Measurements from ENCODE around the gene RLN3.

Gene RLN3

GRCh38 chr19:14051980-14052379, 24.0 kb downstream of the RLN3 start:
- no peak overlapping the region for H3K4me3 ChIP-seq (ENCODE audit: low read depth in 1 of 2, low read length in 2 of 2)
- peaks cover 3% of the 10 kb centered on the region for H3K9me3 ChIP-seq (ENCODE audit: insufficient read depth, low read length, severe bottlenecking)
- H3K4me1 ChIP-seq (ENCODE audit: insufficient read depth, low read length) = no peaks in the 10 kb centered on the region
- no peak for DNase-seq
- TF ChIP-seq CTCF (IDR thresholded peaks at IDR 0.05; ENCODE audit: borderline replicate concordance, extremely low read depth, low read length, poor library complexity, severe bottlenecking) (no peak), EZH2 (IDR thresholded peaks at IDR 0.05; ENCODE audit: borderline replicate concordance, low read depth, low read length, severe bottlenecking) (no peak)
- H3K36me3 ChIP-seq (ENCODE audit: insufficient read depth, low read length) = peaks cover 23% of the 10 kb centered on the region
- ATAC-seq (ENCODE audit: insufficient read depth, low read depth) = no peak
- H3K9ac ChIP-seq (ENCODE audit: low read depth, low read length) = no peak overlapping the region
- H3K79me2 ChIP-seq (ENCODE audit: insufficient read depth, low read length) = no peaks in the 10 kb centered on the region
- H3K27ac ChIP-seq (ENCODE audit: low read length) = no peak overlapping the region
- H4K20me1 ChIP-seq (ENCODE audit: insufficient read depth, low read length) = no peaks in the 10 kb centered on the region
- H3K4me2 ChIP-seq (ENCODE audit: insufficient read depth, low read length) = no peak overlapping the region
- no peaks in the 10 kb centered on the region for H3K27me3 ChIP-seq (ENCODE audit: insufficient read depth, low read length, poor library complexity)
- no peak overlapping the region for H2AFZ ChIP-seq (ENCODE audit: low read depth, low read length)

GRCh38 chr19:14052470-14052869, 24.5 kb downstream of the RLN3 start:
- Histone ChIP-seq H3K4me1 (ENCODE audit: insufficient read depth, low read length) (no peaks in the 10 kb centered on the region), H3K27me3 (ENCODE audit: insufficient read depth, low read length, poor library complexity) (no peaks in the 10 kb centered on the region), H3K4me2 (ENCODE audit: insufficient read depth, low read length) (no peak overlapping the region), H4K20me1 (ENCODE audit: insufficient read depth, low read length) (no peaks in the 10 kb centered on the region), H3K27ac (ENCODE audit: low read length) (no peak overlapping the region), H3K9ac (ENCODE audit: low read depth, low read length) (no peak overlapping the region), H2AFZ (ENCODE audit: low read depth, low read length) (no peak overlapping the region), H3K4me3 (ENCODE audit: low read depth in 1 of 2, low read length in 2 of 2) (no peak overlapping the region), H3K9me3 (ENCODE audit: insufficient read depth, low read length, severe bottlenecking) (peaks cover 3% of the 10 kb centered on the region), H3K79me2 (ENCODE audit: insufficient read depth, low read length) (no peaks in the 10 kb centered on the region), H3K36me3 (ENCODE audit: insufficient read depth, low read length) (peaks cover 23% of the 10 kb centered on the region)
- no peak for TF ChIP-seq CTCF (IDR thresholded peaks at IDR 0.05; ENCODE audit: borderline replicate concordance, extremely low read depth, low read length, poor library complexity, severe bottlenecking)
- no peak for TF ChIP-seq EZH2 (IDR thresholded peaks at IDR 0.05; ENCODE audit: borderline replicate concordance, low read depth, low read length, severe bottlenecking)
- ATAC-seq (ENCODE audit: insufficient read depth, low read depth) (no peak), DNase-seq (no peak)

DNA sequence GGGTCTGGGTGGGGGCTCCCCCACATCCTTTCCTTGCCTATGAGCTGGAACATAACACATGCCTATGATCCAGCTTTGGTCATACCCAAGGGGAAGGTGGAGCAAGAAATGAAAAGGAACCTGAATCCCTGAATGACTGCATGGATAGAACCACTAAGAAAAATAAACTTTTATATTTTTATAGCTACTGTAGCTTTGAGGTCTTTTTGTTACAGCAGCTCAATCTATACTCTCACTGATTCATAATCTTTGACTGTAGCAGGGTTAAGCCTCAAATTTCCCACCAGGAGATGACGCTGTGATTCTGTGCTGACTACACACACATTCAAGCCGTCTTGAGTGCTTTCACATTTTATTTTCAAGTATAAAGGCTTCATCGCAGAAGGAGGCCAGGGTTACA, 25.1 kb downstream of the RLN3 start:
- Histone ChIP-seq H3K27me3 (ENCODE audit: insufficient read depth, low read length, poor library complexity) (no peaks in the 10 kb centered on the region), H4K20me1 (ENCODE audit: insufficient read depth, low read length) (no peaks in the 10 kb centered on the region), H3K27ac (ENCODE audit: low read length) (no peak overlapping the region), H3K79me2 (ENCODE audit: insufficient read depth, low read length) (no peaks in the 10 kb centered on the region), H3K4me3 (ENCODE audit: low read depth in 1 of 2, low read length in 2 of 2) (no peak overlapping the region), H3K4me1 (ENCODE audit: insufficient read depth, low read length) (peaks cover 5% of the 10 kb centered on the region), H3K9ac (ENCODE audit: low read depth, low read length) (no peak overlapping the region), H3K4me2 (ENCODE audit: insufficient read depth, low read length) (no peak overlapping the region), H2AFZ (ENCODE audit: low read depth, low read length) (no peak overlapping the region), H3K9me3 (ENCODE audit: insufficient read depth, low read length, severe bottlenecking) (peaks cover 3% of the 10 kb centered on the region), H3K36me3 (ENCODE audit: insufficient read depth, low read length) (peaks cover 23% of the 10 kb centered on the region)
- TF ChIP-seq CTCF (IDR thresholded peaks at IDR 0.05; ENCODE audit: borderline replicate concordance, extremely low read depth, low read length, poor library complexity, severe bottlenecking) (no peak), EZH2 (IDR thresholded peaks at IDR 0.05; ENCODE audit: borderline replicate concordance, low read depth, low read length, severe bottlenecking) (no peak)
- DNase-seq = no peak
- no peak for ATAC-seq (ENCODE audit: insufficient read depth, low read depth)

DNA sequence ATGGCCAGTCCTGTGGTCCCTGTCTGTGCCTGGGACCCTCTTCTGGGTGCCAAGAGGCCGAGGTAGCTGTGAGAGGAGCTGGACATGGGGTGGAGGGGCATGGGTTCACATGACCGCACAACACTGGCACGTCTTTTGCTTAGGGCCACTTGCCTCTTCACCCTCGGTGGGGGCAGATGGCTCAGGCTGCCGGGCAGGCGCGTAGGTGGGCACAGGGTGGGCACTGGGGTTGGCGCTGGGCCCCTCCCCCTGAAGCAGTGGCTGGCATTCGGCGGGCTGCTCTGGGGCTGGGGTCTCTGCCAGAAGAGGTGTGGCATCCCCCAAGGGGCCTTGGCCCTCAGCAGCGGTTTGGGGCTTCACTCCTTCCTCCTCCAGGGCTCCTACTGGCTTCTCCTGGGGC, 25.6 kb downstream of the RLN3 start:
- no peaks in the 10 kb centered on the region for H3K27me3 ChIP-seq (ENCODE audit: insufficient read depth, low read length, poor library complexity)
- H3K9me3 ChIP-seq (ENCODE audit: insufficient read depth, low read length, severe bottlenecking) = peaks cover under 1% of the 10 kb centered on the region
- no peak for DNase-seq
- no peaks in the 10 kb centered on the region for H3K79me2 ChIP-seq (ENCODE audit: insufficient read depth, low read length)
- no peaks in the 10 kb centered on the region for H4K20me1 ChIP-seq (ENCODE audit: insufficient read depth, low read length)
- H3K4me1 ChIP-seq (ENCODE audit: insufficient read depth, low read length) = peaks cover 7% of the 10 kb centered on the region
- no peak overlapping the region for H3K27ac ChIP-seq (ENCODE audit: low read length)
- no peak overlapping the region for H2AFZ ChIP-seq (ENCODE audit: low read depth, low read length)
- TF ChIP-seq EZH2 (IDR thresholded peaks at IDR 0.05; ENCODE audit: borderline replicate concordance, low read depth, low read length, severe bottlenecking) = no peak
- TF ChIP-seq CTCF (IDR thresholded peaks at IDR 0.05; ENCODE audit: borderline replicate concordance, extremely low read depth, low read length, poor library complexity, severe bottlenecking) = no peak
- H3K4me3 ChIP-seq (ENCODE audit: low read depth in 1 of 2, low read length in 2 of 2) = no peak overlapping the region
- no peak for ATAC-seq (ENCODE audit: insufficient read depth, low read depth)
- no peak overlapping the region for H3K9ac ChIP-seq (ENCODE audit: low read depth, low read length)
- H3K4me2 ChIP-seq (ENCODE audit: insufficient read depth, low read length) = no peak overlapping the region
- peaks cover 20% of the 10 kb centered on the region for H3K36me3 ChIP-seq (ENCODE audit: insufficient read depth, low read length)
